B cell (primary cell): ENCODE data around the gene C1QTNF6. TPM values are rescaled to one million over a fixed set of nuclear protein-coding genes. Genes with fewer than 3 reads are reported as not detected.

Experiments
- ATAC-seq: fragments of 200-7000 bp; cut with Tn5 transposase; one replicate; pipeline ENCODE4 v1.10.0; 2021; ENCODE audit warnings: low read depth, mild to moderate bottlenecking, moderate number of reproducible peaks, moderate library complexity
- CTCF ChIA-PET: fragments of 350-600 bp; sonication (Branson Sonifier 250); formaldehyde crosslinking; loops from one replicate; lab custom pipeline; 2021; ENCODE audit warnings: antibody characterized with exemption, inconsistent platforms; lab: Charles Lee
- POLR2A ChIA-PET: fragments of 350-600 bp; sonication (Branson Sonifier 250); formaldehyde crosslinking; loops from one replicate; lab custom pipeline; 2021; ENCODE audit warnings: antibody characterized with exemption; lab: Charles Lee
- DNase-seq: peaks from one replicate; pipeline ENCODE4 v3.0.0; 2013
- H2AFZ ChIP-seq: 2 replicates; pipeline ENCODE4 v1.6.1; 2012; ENCODE audit warnings: mild to moderate bottlenecking, low read depth, low read length; ENCODE audit not compliant: insufficient read depth, poor library complexity, severe bottlenecking
- H3K27ac ChIP-seq, 2 donors: 1 replicate in 1 of 2; 2 replicates in 1 of 2; pipeline ENCODE4 v1.5.1; 2012 to 2013; ENCODE audit warnings: low read length in 2 of 2, mild to moderate bottlenecking in 2 of 2, moderate library complexity in 1 of 2
- H3K27me3 ChIP-seq, 4 experiments: fragments of 200-600 bp in 1 of 4; sonication (generic) in 1 of 4; replicated peaks in 1 of 4; 1 replicate in 2 of 4; 2 replicates in 2 of 4; pipeline versions ENCODE4 v1.6.1 to v1.7.0; 2013 to 2016; ENCODE audit warnings: low read length in 3 of 4, mild to moderate bottlenecking in 2 of 4, mixed read lengths in 1 of 4, moderate library complexity in 1 of 4; ENCODE audit not compliant: insufficient read depth in 4 of 4, control insufficient read depth in 3 of 4; ENCODE audit errors: control extremely low read depth in 1 of 4
- H3K36me3 ChIP-seq, 2 experiments: replicated peaks in 1 of 2; 1 replicate in 1 of 2; 2 replicates in 1 of 2; pipeline versions ENCODE4 v1.6.1 to v1.7.1; 2013; ENCODE audit warnings: low read length in 1 of 2; ENCODE audit not compliant: insufficient read depth in 2 of 2, control insufficient read depth in 1 of 2; ENCODE audit errors: control extremely low read depth in 1 of 2, extremely low read depth in 1 of 2
- H3K4me1 ChIP-seq, 2 donors: fragments of 200-600 bp in 1 of 2; sonication (generic) in 1 of 2; 1 replicate in 1 of 2; 2 replicates in 1 of 2; pipeline versions ENCODE4 v1.5.1 to v1.6.1; 2013 to 2017; ENCODE audit warnings: low read length in 2 of 2; ENCODE audit not compliant: control insufficient read depth in 2 of 2, insufficient read depth in 2 of 2
- H3K4me2 ChIP-seq: replicated peaks from 2 replicates; pipeline ENCODE3; 2012; ENCODE audit warnings: mild to moderate bottlenecking, low read depth, low read length; ENCODE audit not compliant: poor library complexity, severe bottlenecking
- H3K4me3 ChIP-seq, 5 experiments: fragments of 200-600 bp in 1 of 5; sonication (generic) in 1 of 5; 1 replicate in 3 of 5; 2 replicates in 2 of 5; pipeline versions ENCODE4 v1.5.1 to v1.7.0; 2011 to 2016; ENCODE audit warnings: low read length in 4 of 5, mild to moderate bottlenecking in 4 of 5, low read depth in 2 of 5, control low read depth in 1 of 5, moderate library complexity in 1 of 5; ENCODE audit not compliant: insufficient read depth in 1 of 5; ENCODE audit errors: control extremely low read depth in 1 of 5, extremely low read depth in 1 of 5
- H3K79me2 ChIP-seq: fragments of 200-600 bp; sonication (generic); one replicate; pipeline ENCODE4 v1.6.0; 2016; ENCODE audit warnings: low read length; ENCODE audit not compliant: control insufficient read depth, insufficient read depth
- H3K9ac ChIP-seq: fragments of 200-600 bp; sonication (generic); 2 replicates; pipeline ENCODE4 v1.6.1; 2017; ENCODE audit warnings: mild to moderate bottlenecking, low read length, moderate library complexity
- H3K9me3 ChIP-seq, 3 donors: one replicate each; pipeline versions ENCODE4 v1.6.1 to v1.7.1; 2013; ENCODE audit warnings: low read length in 2 of 3; ENCODE audit not compliant: control insufficient read depth in 2 of 3, insufficient read depth in 1 of 3; ENCODE audit errors: control extremely low read depth in 1 of 3
- H4K20me1 ChIP-seq: 2 replicates; pipeline ENCODE4 v1.6.0; 2012; ENCODE audit warnings: mild to moderate bottlenecking, low read length; ENCODE audit not compliant: insufficient read depth, control insufficient read depth, poor library complexity, severe bottlenecking
- H3K27ac Mint-ChIP-seq: one replicate; pipeline ENCODE4 v1.8.0; 2021; ENCODE audit warnings: mixed read lengths
- H3K27me3 Mint-ChIP-seq: one replicate; pipeline ENCODE4 v1.8.0; 2021; ENCODE audit warnings: mixed read lengths
- H3K4me1 Mint-ChIP-seq: one replicate; pipeline ENCODE4 v1.8.0; 2021; ENCODE audit warnings: mixed read lengths
- H3K4me3 Mint-ChIP-seq: one replicate; pipeline ENCODE4 v1.8.0; 2021; ENCODE audit warnings: mixed read lengths
- H3K9me3 Mint-ChIP-seq: one replicate; pipeline ENCODE4 v1.8.0; 2022; ENCODE audit warnings: mixed read lengths; ENCODE audit not compliant: insufficient read depth
- CTCF ChIP-seq: fragments of 200-600 bp; IDR thresholded peaks from one replicate; pipeline ENCODE4 v1.8.0; 2022; ENCODE audit warnings: antibody characterized with exemption, mild to moderate bottlenecking
- EZH2 ChIP-seq: IDR thresholded peaks from 2 replicates; pipeline ENCODE4 v1.6.1; 2012; ENCODE audit warnings: borderline replicate concordance, low read depth, mild to moderate bottlenecking, moderate library complexity, low read length; ENCODE audit not compliant: insufficient read depth, poor library complexity, severe bottlenecking
- WGBS: methylation state at CpG from one replicate; pipeline ENCODE4 v1.1.5; 2013; ENCODE audit warnings: missing lambda C conversion rate; ENCODE audit not compliant: insufficient coverage; 5-methylcytosine and 5-hydroxymethylcytosine counted together
- intact Hi-C: fragments of 100-400 bp; cut with micrococcal nuclease; formaldehyde crosslinking; loops from one replicate; pipeline ENCODE4 v1.10.0; 2022
- polyA plus RNA-seq: library from polyadenylated mRNA; depleted of rRNA; stranded (reverse); fragments of >200 nt; gene quantifications from 2 replicates; pipeline ENCODE4 v1.2.3, GENCODE V29; 2012
- total RNA-seq, 2 donors: library from RNA; stranded (reverse); fragments of 120-200 nt in 1 of 2; gene quantifications; 1 replicate in 1 of 2; 2 replicates in 1 of 2; pipeline versions ENCODE4 v1.2.3 to v1.2.4, GENCODE V29; 2013 to 2022

The C1QTNF6 gene
- total and polyA plus RNA-seq, 2 donors (not counting 1 experiment from before 2014, with no cell fraction given): 18.5 to 33.9 TPM

- H3K4me1 ChIP-seq: peaks cover 82 to 91% of the 10 kb centered on the region in 2 donors
- H3K27ac Mint-ChIP-seq: peak overlapping the region; percentile 98
- no peaks in the 10 kb centered on the region for H3K27me3 ChIP-seq
- peak overlapping the region in 1 of 5 experiments; percentile 3 for H3K4me3 ChIP-seq
- TF ChIP-seq CTCF: no peak
- TF ChIP-seq EZH2: no peak
- POLR2A ChIA-PET: interaction anchor here (0.8 to 4.0 kb wide), 3 partner anchors 9 to 25 kb away, joined by 5 to 21 read pairs (median 5); no protein-coding TSS in a partner anchor
- DNase-seq (peak; percentile 65), ATAC-seq (no peak)
- no peaks in the 10 kb centered on the region for H3K27me3 Mint-ChIP-seq
- H3K9me3 Mint-ChIP-seq: no peaks in the 10 kb centered on the region
- H3K36me3 ChIP-seq: peaks cover 0 to 24% of the 10 kb centered on the region in 2 experiments
- CTCF ChIA-PET: interaction anchor here (1.4 to 11.7 kb wide), 4 partner anchors 13 to 40 kb away, joined by 3 to 129 read pairs (median 54); partner anchors contain the start of gene RAC2
- peaks cover 0 to 15% (median 0%) of the 10 kb centered on the region in 3 donors for H3K9me3 ChIP-seq
- 0% methylated on average over 2 of the region's 4 CpGs for WGBS
- peaks cover 85% of the 10 kb centered on the region for H3K4me1 Mint-ChIP-seq
- H2AFZ ChIP-seq: no peak overlapping the region
- intact Hi-C loops: no loop called here
- H3K4me2 ChIP-seq: peak overlapping the region; percentile 78
- H3K27ac ChIP-seq: peak overlapping the region; percentile 87 to 93
- no peak overlapping the region for H3K9ac ChIP-seq
- H4K20me1 ChIP-seq: no peaks in the 10 kb centered on the region
- H3K4me3 Mint-ChIP-seq: peak overlapping the region; percentile 71
- H3K79me2 ChIP-seq: peaks cover 24% of the 10 kb centered on the region
These were observed 32.5 kb upstream of the C1QTNF6 start for GRCh38 chr22:37220543-37220981.

GRCh38 chr22:37219533-37219932 is 31.5 kb upstream of the C1QTNF6 start:
- Histone ChIP-seq H3K4me1 (peaks cover 72 to 80% of the 10 kb centered on the region in 2 donors), H4K20me1 (no peaks in the 10 kb centered on the region), H3K27me3 (no peaks in the 10 kb centered on the region), H3K4me2 (peak overlapping the region; percentile 78), H3K27ac (peak overlapping the region; percentile 87 to 93), H3K79me2 (peaks cover 24% of the 10 kb centered on the region), H3K4me3 (peak overlapping the region in 2 of 5 experiments; percentile 16 to 29), H3K36me3 (peaks cover 0 to 13% of the 10 kb centered on the region in 2 experiments), H3K9ac (peak overlapping the region; percentile 52), H3K9me3 (peaks cover 0 to 12% (median 0%) of the 10 kb centered on the region in 3 donors), H2AFZ (no peak overlapping the region)
- no peak for DNase-seq
- peak overlapping the region; percentile 94 for H3K27ac Mint-ChIP-seq
- H3K27me3 Mint-ChIP-seq: no peaks in the 10 kb centered on the region
- peak overlapping the region; percentile 69 for H3K4me3 Mint-ChIP-seq
- no peaks in the 10 kb centered on the region for H3K9me3 Mint-ChIP-seq
- CTCF ChIA-PET: interaction anchor here (1.4 to 11.7 kb wide), 4 partner anchors 14 to 41 kb away, joined by 3 to 129 read pairs (median 54); partner anchors contain the start of gene RAC2
- no peak for ATAC-seq
- POLR2A ChIA-PET: interaction anchor here (1.4 to 4.0 kb wide), 4 partner anchors 10 to 25 kb away, joined by 5 to 21 read pairs (median 14); partner anchors contain the start of gene RAC2
- TF ChIP-seq CTCF (no peak), EZH2 (no peak)
- WGBS: 83% methylated on average over 4 of the region's 6 CpGs
- intact Hi-C loops: loop anchor here (1.0 kb wide), 2 partner anchors 11 to 23 kb away; no protein-coding TSS in a partner anchor
- H3K4me1 Mint-ChIP-seq: peaks cover 75% of the 10 kb centered on the region
